ENCODE results near the gene SPATA18.
A peak's percentile ranks its signal among the peaks of the same experiment; 100 is the strongest.
"Not testable (repeated sequence)": the region's sequence is repeated elsewhere in the genome, so short reads cannot be mapped to it uniquely, and the experiment has no call there.

The SPATA18 gene

DNA sequence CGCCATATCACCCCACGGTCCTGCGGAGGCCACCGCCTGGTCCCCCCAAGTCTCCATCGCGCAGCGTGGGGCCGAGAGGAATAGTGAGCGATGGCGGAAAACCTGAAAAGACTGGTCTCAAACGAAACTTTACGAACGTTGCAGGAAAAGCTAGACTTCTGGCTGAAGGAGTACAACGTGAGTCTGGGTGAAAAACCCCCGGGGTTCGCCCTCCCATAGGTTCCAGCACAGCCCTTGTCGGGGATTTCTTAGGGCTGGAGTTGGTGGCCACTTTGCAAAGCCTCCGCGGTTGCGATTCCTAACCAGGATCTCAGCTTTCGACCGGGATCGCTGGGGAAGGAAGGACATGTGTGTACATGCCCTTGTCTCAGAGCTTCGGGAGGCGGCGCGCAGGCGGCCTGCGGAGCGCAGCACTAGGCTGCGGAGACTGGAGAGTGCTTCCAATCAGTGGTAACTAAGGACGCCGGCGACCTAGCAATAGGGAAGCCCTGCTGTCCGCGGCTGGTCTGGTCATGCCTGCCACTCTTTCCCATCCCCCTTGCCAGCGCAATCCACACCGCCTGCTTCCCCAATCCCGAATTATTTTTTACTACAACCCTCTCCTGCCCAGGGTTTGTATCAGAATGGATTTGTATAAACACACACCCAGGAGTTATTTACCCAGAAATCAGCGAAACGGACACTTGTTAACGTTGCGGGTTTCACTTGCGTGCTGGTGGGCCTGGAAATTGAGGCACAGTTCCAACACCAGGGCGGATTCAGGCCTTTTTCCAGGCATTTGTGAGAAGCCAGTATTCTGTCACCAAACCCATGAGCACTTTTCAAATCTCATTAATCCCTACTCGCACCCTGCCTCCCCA is 741 bp downstream of the SPATA18 start:
- DNase-seq (ENCODE audit: insufficient read length, low spot score) = peak; percentile 35
- FAIRE-seq = no peak

GRCh38 chr4:52052475-52052780 is 1.3 kb downstream of the SPATA18 start:
- FAIRE-seq (no peak), DNase-seq (ENCODE audit: insufficient read length, low spot score) (no peak)

- FAIRE-seq (no peak), DNase-seq (ENCODE audit: insufficient read length, low spot score) (no peak)
These were observed 3.1 kb downstream of the SPATA18 start for GRCh38 chr4:52054254-52054653.

DNA sequence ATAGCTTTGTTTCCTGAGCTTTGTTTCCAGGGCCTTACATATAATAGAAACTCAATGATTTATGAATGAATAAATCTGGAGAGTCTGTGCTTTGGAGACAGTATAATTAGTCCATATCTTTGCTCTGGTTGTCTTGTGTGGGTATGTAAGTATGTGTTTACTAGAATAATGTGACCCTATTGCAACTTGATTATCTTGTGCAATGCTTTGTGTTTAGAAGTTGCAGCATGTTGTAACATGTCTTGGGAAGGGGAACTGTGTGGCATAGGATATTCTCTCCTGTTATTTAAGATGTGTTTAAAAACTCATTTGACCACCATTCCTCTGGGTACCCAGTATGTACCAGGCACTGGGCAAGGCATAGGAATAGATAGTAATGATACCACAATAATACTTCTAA is 6.1 kb downstream of the SPATA18 start:
- FAIRE-seq (no peak), DNase-seq (ENCODE audit: insufficient read length, low spot score) (no peak)

DNA sequence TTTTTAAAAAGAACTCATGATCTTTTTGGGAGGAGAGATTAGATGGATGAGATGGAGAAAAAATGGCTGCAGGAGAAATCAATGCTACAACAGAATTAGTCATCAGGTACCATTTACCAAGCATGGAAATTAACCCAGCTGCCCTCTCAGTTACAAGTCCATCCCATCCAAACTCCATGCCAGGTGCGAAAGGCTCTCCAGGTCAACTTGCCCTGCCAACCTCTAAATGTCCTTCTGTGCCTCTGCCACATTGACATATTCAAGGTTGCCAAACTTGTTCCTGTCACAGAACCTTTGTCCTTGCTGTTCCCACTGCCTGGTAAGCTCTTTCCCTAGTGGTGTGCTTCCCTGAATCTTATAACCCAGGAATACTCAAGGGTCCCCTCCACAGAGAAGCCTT is 7.2 kb downstream of the SPATA18 start:
- DNase-seq (ENCODE audit: insufficient read length, low spot score) (no peak), FAIRE-seq (no peak)

DNA sequence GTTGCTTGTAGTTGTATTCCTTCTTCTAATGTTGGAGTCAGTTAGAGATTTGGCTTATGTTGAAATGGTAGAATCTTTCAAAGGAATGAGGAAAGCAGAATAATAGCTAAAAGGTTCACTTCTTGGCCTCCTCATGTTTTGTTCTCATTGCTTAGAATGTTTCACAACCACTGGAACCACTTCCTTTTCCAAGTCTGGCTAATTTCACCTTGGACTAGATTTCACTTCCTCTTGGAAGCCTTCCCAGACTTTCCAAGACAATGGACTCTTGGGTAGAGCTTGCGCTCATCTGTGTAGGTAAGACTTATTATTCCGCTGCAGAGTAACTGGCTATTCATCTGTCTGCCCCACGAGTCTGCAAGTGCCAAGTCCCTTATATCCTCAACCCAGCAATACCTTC is 8.3 kb downstream of the SPATA18 start:
- no peak for FAIRE-seq
- no peak for DNase-seq (ENCODE audit: insufficient read length, low spot score)

DNA sequence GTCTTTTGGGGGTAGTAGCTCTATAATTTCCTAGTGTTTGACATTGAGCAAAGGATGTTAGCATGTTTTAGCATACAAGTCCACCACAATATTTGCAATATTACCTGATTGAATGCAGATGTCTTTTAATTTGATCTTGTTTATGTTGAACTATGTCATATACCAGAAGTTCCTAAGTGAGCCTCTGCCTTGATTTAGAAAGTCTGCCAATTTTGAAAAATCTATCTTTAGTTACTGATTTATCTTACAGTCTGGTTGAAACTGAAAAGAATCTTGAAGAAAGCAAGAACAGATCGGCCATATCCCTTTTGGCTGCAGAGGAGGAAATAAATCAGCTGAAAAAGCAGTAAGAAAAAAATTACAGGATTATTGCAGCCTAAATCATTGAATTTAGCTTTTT is 18.5 kb downstream of the SPATA18 start:
- DNase-seq (ENCODE audit: insufficient read length, low spot score) (no peak), FAIRE-seq (no peak)

DNA sequence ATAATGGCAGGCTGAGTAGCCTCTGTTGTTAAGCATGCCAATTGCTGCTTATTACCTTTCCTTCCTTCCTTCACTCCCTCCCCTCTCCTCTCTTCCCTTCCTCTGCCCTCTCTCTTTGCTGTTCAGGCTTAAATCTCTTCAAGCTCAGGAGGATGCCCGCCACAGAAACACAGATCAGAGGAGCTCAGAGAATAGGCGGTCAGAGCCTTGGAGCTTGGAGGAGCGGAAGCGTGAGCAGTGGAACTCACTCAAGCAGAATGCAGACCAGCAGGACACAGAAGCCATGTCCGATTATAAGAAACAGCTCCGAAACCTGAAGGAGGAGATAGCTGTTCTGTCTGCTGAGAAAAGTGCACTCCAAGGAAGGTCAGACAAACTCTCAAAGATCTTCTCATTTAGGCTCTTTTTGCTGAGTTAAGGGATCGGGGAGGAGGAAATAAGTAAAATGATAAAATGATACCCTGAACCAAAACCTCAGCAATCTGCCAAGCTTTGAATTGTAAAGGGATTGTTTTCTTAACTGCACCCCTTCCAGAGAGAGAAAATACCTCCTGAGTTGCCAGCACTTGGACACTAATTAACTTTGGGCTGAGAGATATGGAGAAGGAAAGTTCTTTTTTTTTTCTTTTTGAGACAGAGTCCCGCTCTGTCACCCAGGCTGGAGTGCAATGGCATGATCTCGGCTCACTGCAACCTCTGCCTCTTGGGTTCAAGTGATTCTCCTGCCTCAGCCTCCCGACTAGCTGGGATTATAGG is 20.9 kb downstream of the SPATA18 start:
- no peak for DNase-seq (ENCODE audit: insufficient read length, low spot score)
- FAIRE-seq = no peak

- DNase-seq (ENCODE audit: insufficient read length, low spot score) = no peak
- no peak for FAIRE-seq
These were observed 25.6 kb downstream of the SPATA18 start for GRCh38 chr4:52076731-52077130.

DNA sequence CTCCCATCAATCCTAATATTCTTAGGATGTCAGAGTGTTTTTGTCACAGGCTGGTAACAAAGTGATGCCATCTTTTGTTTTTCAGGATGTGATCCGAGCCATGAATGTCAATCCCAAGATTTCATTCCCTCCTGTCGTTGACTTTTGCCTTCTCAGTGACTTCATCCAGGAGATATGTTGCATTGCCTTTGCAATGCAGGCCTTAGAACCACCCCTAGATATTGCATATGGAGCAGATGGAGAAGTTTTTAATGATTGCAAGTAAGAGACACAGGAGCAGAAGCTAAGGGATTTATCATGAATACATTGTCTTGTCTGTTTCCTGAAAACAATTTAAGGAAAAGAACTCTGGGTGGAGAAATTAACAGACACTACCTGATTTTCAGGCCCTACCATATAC is 28.6 kb downstream of the SPATA18 start:
- FAIRE-seq (no peak), DNase-seq (ENCODE audit: insufficient read length, low spot score) (no peak)

DNA sequence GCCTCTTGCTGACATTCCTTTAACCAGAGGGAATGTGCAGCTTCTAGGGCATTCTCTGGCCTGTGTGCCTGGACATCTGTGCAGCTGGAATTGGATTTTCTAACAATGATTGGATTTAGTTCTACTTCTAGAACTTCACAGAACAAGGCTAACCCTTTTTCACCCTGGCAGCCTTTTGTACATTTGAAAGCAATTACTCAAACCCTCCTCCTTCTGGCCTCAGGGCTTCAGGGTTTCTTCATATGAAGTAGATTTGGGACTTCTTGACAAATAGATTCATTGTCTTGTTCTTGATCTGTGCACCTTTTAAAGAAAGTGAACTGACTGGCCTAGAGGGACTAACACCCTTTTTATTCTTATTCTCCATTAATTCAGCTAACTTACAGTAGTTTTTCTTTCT is 30.1 kb downstream of the SPATA18 start:
- no peak for DNase-seq (ENCODE audit: insufficient read length, low spot score)
- no peak for FAIRE-seq

DNA sequence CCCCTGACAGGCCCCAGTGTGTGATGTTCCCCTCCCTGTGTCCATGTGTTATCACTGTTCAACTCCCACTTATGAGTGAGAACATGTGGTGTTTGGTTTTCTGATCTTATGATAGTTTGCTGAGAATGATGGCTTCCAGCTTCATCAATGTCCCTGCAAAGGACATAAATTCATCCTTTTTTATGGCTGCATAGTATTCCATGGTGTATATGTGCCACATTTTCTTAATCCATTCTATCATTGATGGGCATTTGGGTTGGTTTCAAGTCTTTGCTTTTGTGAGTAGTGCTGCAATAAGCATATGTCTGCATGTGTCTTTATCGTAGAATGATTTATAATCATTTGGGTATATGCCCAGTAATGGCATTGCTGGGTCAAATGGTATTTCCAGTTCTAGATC is 35.3 kb downstream of the SPATA18 start:
- DNase-seq (ENCODE audit: insufficient read length, low spot score); FAIRE-seq: not testable (repeated sequence)

GRCh38 chr4:52091801-52092200 is 40.7 kb downstream of the SPATA18 start:
- DNase-seq (ENCODE audit: insufficient read length, low spot score) (no peak), FAIRE-seq (no peak)

GRCh38 chr4:52093466-52093865 is 42.4 kb downstream of the SPATA18 start:
- DNase-seq (ENCODE audit: insufficient read length, low spot score) = no peak

GRCh38 chr4:52094376-52095145 is 43.5 kb downstream of the SPATA18 start:
- DNase-seq (ENCODE audit: insufficient read length, low spot score) (no peak), FAIRE-seq (no peak)

More at GRCh38 chr4:52093466-52093865, 42.4 kb downstream of the SPATA18 start:
- FAIRE-seq = no peak

DNA sequence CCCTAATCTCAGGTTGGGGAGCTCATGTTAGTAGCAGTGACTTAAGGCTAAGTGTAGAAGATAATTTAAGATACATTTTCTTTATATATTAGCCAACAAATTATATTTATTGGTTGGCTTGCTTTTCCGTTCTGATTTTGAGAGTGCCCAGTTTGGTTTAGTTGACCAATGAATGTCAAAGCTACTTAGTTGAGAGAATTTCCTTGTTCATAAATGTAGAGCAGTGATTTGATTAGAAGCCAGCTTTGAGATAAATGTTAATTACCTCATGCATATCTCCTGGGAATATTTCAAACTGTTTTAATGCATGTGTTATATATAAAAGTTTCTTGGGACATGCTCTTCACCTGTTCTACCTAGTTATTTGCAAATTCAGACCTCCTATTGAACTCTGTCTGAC is 44.3 kb downstream of the SPATA18 start:
- FAIRE-seq (no peak), DNase-seq (ENCODE audit: insufficient read length, low spot score) (no peak)

DNA sequence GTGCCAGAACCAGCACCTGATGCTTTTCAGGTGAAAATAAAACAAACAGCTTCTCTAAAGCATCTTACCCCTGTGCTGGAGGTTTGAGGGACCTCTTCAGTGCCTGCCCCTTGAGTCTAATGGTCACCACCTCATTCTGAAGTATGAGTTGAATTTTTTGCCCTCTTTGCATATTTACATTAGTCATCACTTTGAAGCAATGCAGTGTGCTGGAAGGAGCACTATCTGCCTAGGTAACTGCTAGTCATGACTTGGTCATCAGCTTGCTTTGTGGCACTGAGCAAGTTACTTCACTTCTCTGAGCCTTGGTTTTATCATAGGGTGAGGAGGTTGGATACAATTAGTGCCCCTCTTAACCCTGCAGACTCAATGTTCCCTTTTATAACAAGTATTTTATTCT is 44.9 kb downstream of the SPATA18 start:
- DNase-seq (ENCODE audit: insufficient read length, low spot score) (no peak), FAIRE-seq (no peak)

DNA sequence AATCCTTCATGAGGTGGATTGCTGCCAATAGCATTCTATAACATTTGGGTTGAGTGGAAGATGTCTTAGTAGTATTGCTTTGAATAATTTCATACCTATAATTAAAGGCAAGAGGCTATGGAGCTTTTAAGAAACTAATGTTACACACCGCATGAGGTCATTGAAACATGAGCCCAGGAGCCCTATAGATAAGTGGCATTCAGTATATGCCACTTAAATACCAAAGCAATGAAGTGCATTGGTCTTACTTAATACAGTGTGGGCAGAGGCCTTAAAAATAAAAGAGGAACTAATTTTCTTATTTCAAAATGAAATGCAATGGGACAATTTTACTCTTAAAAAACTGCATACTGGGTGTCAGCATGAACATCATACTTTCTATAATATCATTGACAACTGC is 47.5 kb downstream of the SPATA18 start:
- DNase-seq (ENCODE audit: insufficient read length, low spot score) = no peak
- FAIRE-seq = no peak

DNA sequence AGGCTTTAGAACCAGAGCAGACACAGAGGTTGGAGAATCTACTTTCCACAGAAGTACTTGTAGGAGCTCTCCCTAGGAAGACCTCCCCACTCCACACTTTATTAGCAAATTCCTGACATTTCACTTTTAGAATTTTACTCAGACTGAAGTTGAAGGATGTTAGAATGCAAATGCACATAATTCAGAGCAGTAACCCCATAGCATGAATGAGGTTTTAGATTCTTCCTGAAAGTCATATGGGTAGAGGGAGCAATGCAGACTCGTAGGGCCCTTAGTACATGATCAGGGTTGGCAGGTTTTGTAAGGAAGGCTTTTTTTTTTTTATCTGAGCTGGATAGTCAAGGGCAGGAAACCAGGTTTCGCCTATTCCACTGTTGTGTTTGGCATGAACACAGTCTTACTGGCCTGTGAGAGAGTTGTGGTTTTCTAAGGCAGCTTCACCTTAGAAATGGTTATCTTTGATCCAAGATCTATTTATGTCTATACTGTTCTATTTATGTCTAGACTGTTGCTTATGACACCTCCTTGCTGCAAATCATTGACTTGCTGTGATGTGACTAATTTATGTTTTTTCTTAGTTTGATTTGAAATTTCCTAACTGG is 48.9 kb downstream of the SPATA18 start:
- DNase-seq (ENCODE audit: insufficient read length, low spot score) = no peak
- FAIRE-seq = no peak

GRCh38 chr4:52102587-52102986 is 51.5 kb downstream of the SPATA18 start:
- FAIRE-seq (no peak), DNase-seq (ENCODE audit: insufficient read length, low spot score) (no peak)

- no peak for FAIRE-seq
- DNase-seq (ENCODE audit: insufficient read length, low spot score) = peak; percentile 3
These were observed 52.2 kb downstream of the SPATA18 start for GRCh38 chr4:52103319-52103718.
